ENCODE measurements around the gene PACRG. TPM values are rescaled to one million over a fixed set of nuclear protein-coding genes. Genes with fewer than 3 reads are reported as not detected.

PACRG gene
- total RNA-seq, 2 donors from 2014 or later: 2.9 to 63.8 TPM

GRCh38 chr6:163122365-163122764 is 394.6 kb downstream of the PACRG start:
- Histone ChIP-seq H3K27ac (no peak overlapping the region), H3K4me1 (replicated peaks) (no peaks in the 10 kb centered on the region), H3K27me3 (replicated peaks; ENCODE audit: insufficient read depth) (no peaks in the 10 kb centered on the region), H3K4me3 (no peak overlapping the region), H3K36me3 (no peaks in the 10 kb centered on the region), H3K9me3 (no peaks in the 10 kb centered on the region)
- WGBS: 93% methylated on average over 12 of the region's 12 CpGs
- no peak for DNase-seq (ENCODE audit: low spot score)
- TF ChIP-seq POLR2A (IDR thresholded peaks at IDR 0.05) (no peak), POLR2AphosphoS5 (IDR thresholded peaks at IDR 0.05) (no peak)
- TF ChIP-seq, protein P1, sequence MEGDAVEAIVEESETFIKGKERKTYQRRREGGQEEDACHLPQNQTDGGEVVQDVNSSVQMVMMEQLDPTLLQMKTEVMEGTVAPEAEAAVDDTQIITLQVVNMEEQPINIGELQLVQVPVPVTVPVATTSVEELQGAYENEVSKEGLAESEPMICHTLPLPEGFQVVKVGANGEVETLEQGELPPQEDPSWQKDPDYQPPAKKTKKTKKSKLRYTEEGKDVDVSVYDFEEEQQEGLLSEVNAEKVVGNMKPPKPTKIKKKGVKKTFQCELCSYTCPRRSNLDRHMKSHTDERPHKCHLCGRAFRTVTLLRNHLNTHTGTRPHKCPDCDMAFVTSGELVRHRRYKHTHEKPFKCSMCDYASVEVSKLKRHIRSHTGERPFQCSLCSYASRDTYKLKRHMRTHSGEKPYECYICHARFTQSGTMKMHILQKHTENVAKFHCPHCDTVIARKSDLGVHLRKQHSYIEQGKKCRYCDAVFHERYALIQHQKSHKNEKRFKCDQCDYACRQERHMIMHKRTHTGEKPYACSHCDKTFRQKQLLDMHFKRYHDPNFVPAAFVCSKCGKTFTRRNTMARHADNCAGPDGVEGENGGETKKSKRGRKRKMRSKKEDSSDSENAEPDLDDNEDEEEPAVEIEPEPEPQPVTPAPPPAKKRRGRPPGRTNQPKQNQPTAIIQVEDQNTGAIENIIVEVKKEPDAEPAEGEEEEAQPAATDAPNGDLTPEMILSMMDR (IDR thresholded peaks at IDR 0.05): no peak
- intact Hi-C loops (cut with DNase I): no loop called here

DNA sequence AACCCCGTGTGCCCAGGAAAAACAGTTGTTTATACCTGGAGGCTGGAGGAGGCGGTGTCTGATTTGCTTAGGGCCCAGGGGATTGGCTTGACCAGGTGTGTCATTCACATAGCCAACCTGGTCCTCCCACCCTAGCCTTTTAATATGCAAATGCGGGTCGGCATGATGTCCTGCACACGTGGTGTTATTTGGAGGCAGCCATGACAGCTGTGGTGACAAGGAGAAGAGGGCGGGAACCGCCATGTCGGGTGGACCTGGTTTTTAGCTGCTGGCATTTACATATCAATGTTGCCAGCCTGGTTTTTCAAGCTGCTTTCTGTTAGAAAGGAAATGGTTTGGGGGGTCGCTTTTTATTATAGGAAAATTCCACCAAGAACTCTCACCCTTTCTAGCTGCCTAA is 395.3 kb downstream of the PACRG start:
- H3K4me1 ChIP-seq (replicated peaks): no peaks in the 10 kb centered on the region
- intact Hi-C loops (cut with DNase I): no loop called here
- 86% methylated on average over 9 of the region's 9 CpGs for WGBS
- H3K27ac ChIP-seq: no peak overlapping the region
- no peaks in the 10 kb centered on the region for H3K9me3 ChIP-seq
- no peaks in the 10 kb centered on the region for H3K27me3 ChIP-seq (replicated peaks; ENCODE audit: insufficient read depth)
- TF ChIP-seq POLR2AphosphoS5 (IDR thresholded peaks at IDR 0.05) (no peak), POLR2A (IDR thresholded peaks at IDR 0.05) (no peak)
- TF ChIP-seq, protein P1 (IDR thresholded peaks at IDR 0.05): no peak
- no peak for DNase-seq (ENCODE audit: low spot score)
- H3K4me3 ChIP-seq: no peak overlapping the region
- H3K36me3 ChIP-seq: no peaks in the 10 kb centered on the region

GRCh38 chr6:163126741-163127140 is 399.0 kb downstream of the PACRG start:
- H3K36me3 ChIP-seq: no peaks in the 10 kb centered on the region
- no peak overlapping the region for H3K4me3 ChIP-seq
- TF ChIP-seq POLR2AphosphoS5 (IDR thresholded peaks at IDR 0.05): no peak
- TF ChIP-seq POLR2A (IDR thresholded peaks at IDR 0.05): no peak
- TF ChIP-seq, protein P1 (IDR thresholded peaks at IDR 0.05): no peak
- 88% methylated on average over 4 of the region's 4 CpGs for WGBS
- no peak overlapping the region for H3K27ac ChIP-seq
- no peak for DNase-seq (ENCODE audit: low spot score)
- no peaks in the 10 kb centered on the region for H3K4me1 ChIP-seq (replicated peaks)
- no peaks in the 10 kb centered on the region for H3K27me3 ChIP-seq (replicated peaks; ENCODE audit: insufficient read depth)
- H3K9me3 ChIP-seq: no peaks in the 10 kb centered on the region
- intact Hi-C loops (cut with DNase I): no loop called here

DNA sequence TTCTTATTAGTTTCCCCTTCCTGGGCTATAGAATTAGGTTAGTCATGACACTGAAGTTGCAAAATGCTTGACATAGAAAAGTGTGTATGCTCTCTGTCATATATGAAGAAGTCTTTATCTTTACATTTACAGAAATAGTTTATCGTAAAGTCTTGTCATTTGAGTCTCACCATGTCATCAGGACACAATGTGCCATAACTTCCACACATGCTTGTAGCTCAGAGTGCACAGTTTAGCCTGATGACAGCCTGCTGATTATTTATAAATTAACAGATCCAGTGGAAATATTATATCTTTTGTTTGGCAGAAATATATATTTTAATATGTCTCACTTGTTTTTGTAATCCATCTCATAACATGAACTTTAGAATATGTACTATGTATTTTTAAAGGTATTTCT is 399.8 kb downstream of the PACRG start:
- H3K27me3 ChIP-seq (replicated peaks; ENCODE audit: insufficient read depth): no peaks in the 10 kb centered on the region
- H3K9me3 ChIP-seq: no peaks in the 10 kb centered on the region
- WGBS: 88% methylated on average over 1 of the region's 1 CpG
- H3K27ac ChIP-seq: no peak overlapping the region
- no peak for DNase-seq (ENCODE audit: low spot score)
- H3K4me1 ChIP-seq (replicated peaks): no peaks in the 10 kb centered on the region
- TF ChIP-seq POLR2AphosphoS5 (IDR thresholded peaks at IDR 0.05): no peak
- no peak for TF ChIP-seq POLR2A (IDR thresholded peaks at IDR 0.05)
- TF ChIP-seq, protein P1 (IDR thresholded peaks at IDR 0.05): no peak
- H3K4me3 ChIP-seq: no peak overlapping the region
- intact Hi-C loops (cut with DNase I): no loop called here
- H3K36me3 ChIP-seq: no peaks in the 10 kb centered on the region

DNA sequence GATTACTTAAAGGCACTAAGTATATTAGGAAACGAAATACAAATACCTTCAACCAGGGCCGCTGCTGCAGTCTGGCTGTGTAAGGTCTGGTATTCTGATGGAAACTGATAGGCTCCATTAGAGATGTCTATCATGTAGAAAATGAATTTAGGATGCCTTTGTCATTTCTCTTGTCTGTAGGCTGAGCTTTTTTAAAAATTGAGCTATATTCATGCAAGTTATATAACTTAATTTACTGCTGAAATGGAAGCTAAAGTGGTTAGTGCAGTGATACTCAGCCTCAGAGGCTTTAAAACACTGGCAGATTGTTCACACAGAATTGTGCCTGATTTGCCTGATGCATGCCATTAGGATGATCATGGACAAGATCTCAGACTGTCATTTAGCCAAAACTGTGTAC is 400.6 kb downstream of the PACRG start:
- Histone ChIP-seq H3K27me3 (replicated peaks; ENCODE audit: insufficient read depth) (no peaks in the 10 kb centered on the region), H3K4me1 (replicated peaks) (no peaks in the 10 kb centered on the region), H3K9me3 (no peaks in the 10 kb centered on the region), H3K4me3 (no peak overlapping the region), H3K27ac (no peak overlapping the region), H3K36me3 (no peaks in the 10 kb centered on the region)
- DNase-seq (ENCODE audit: low spot score): no peak
- intact Hi-C loops (cut with DNase I): no loop called here
- TF ChIP-seq, protein P1 (IDR thresholded peaks at IDR 0.05): no peak
- TF ChIP-seq POLR2AphosphoS5 (IDR thresholded peaks at IDR 0.05): no peak
- TF ChIP-seq POLR2A (IDR thresholded peaks at IDR 0.05): no peak
- WGBS: 90% methylated on average over 2 of the region's 2 CpGs

All from prostate gland (tissue), 2 donors.